ENCODE results near the gene TPGS2. TPM values are rescaled to one million over a fixed set of nuclear protein-coding genes. Genes with fewer than 3 reads are reported as not detected.

The TPGS2 gene
- total and polyA plus RNA-seq, 2 of the 13 experiments (the other 11 are each of a cell fraction or from before 2014, with no cell fraction given) = 73.3 to 137 TPM

GRCh38 chr18:36849288-36850006 lies 20.6 kb upstream of the TPGS2 start:
- Histone ChIP-seq H3K27me3 (ENCODE audit: control insufficient read depth in 1 of 2, insufficient read depth in 2 of 2, low read length in 2 of 2) (no peaks in the 10 kb centered on the region), H3K4me3 (replicated peaks in 1 of 3; ENCODE audit: insufficient read depth in 1 of 3, low read depth in 2 of 3, low read length in 3 of 3) (no peak overlapping the region), H3K9ac (ENCODE audit: insufficient read depth, low read depth, low read length) (no peak overlapping the region), H3K79me2 (ENCODE audit: insufficient read depth, low read length) (no peaks in the 10 kb centered on the region), H3K27ac (ENCODE audit: extremely low read length, insufficient read depth, low read length) (no peak overlapping the region), H3K4me2 (ENCODE audit: low read depth, low read length) (no peak overlapping the region), H2AFZ (ENCODE audit: low read length) (no peak overlapping the region), H3K9me3 (ENCODE audit: low read length) (no peaks in the 10 kb centered on the region; the same call in 1 of the 2 replicates), H3K4me1 (ENCODE audit: insufficient read depth, low read length) (no peaks in the 10 kb centered on the region), H3K36me3 (replicated peaks in 1 of 2; ENCODE audit: control insufficient read depth in 1 of 2, insufficient read depth in 2 of 2, low read length in 2 of 2) (no peaks in the 10 kb centered on the region), H4K20me1 (ENCODE audit: insufficient read depth, low read length) (no peaks in the 10 kb centered on the region)
- intact Hi-C loops (cut with micrococcal nuclease; ENCODE audit: unreplicated experiment) (no loop called here), in situ Hi-C loops (cut with HindIII; ENCODE audit: extremely low pct_ligation_motif_present, low pct_unique_long_range_greater_than_20kb) (no loop called here)
- CTCF ChIA-PET (ENCODE audit: low intra/inter-chr PET ratio, low total read pairs) = no interaction called here
- BruUV-seq (replicated peaks) = no TSS peak
- FAIRE-seq (no peak), ATAC-seq (no peak), DNase-seq (ENCODE audit: low spot score) (no peak)
- POLR2A ChIA-PET = no interaction called here
- WGBS (ENCODE audit: low lambda C conversion rate) = 85% methylated on average over 2 of the region's 2 CpGs
- TF ChIP-seq ZNF609 (CRISPR knock-in tag; IDR thresholded peaks at IDR 0.05; ENCODE audit: borderline replicate concordance) (no peak), MAFF (IDR thresholded peaks at IDR 0.05; ENCODE audit: low read depth, low read length) (peak; percentile 47; the same call in 1 of the 2 replicates), HNRNPK (IDR thresholded peaks at IDR 0.05; ENCODE audit: low read depth, low read length, poor library complexity, severe bottlenecking) (no peak), TOPORS (CRISPR knock-in tag; IDR thresholded peaks at IDR 0.05) (no peak), NAIF1 (CRISPR knock-in tag; IDR thresholded peaks at IDR 0.05; ENCODE audit: borderline replicate concordance) (no peak), ZNF766 (CRISPR knock-in tag; IDR thresholded peaks at IDR 0.05; ENCODE audit: borderline replicate concordance) (no peak), DDIT3 (CRISPR knock-in tag; IDR thresholded peaks at IDR 0.05) (no peak), ZNF354B (CRISPR knock-in tag; IDR thresholded peaks at IDR 0.05) (no peak), MAFK (conservative IDR thresholded peaks at IDR 0.05 in 1 of 2, IDR thresholded peaks at IDR 0.05 in 1 of 2; ENCODE audit: low read length in 2 of 2) (peak; percentile 40 to 72; a peak in 3 of 4 replicates), ZKSCAN8 (CRISPR knock-in tag; IDR thresholded peaks at IDR 0.05; ENCODE audit: borderline replicate concordance) (no peak), SP2 (CRISPR knock-in tag; IDR thresholded peaks at IDR 0.05) (no peak)
- TF ChIP-seq, protein P1, sequence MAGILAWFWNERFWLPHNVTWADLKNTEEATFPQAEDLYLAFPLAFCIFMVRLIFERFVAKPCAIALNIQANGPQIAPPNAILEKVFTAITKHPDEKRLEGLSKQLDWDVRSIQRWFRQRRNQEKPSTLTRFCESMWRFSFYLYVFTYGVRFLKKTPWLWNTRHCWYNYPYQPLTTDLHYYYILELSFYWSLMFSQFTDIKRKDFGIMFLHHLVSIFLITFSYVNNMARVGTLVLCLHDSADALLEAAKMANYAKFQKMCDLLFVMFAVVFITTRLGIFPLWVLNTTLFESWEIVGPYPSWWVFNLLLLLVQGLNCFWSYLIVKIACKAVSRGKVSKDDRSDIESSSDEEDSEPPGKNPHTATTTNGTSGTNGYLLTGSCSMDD (CRISPR knock-in tag; IDR thresholded peaks at IDR 0.05) = no peak
